SK-N-SH treated with all-trans-retinoic acid at 6 μM for 48 hours (cell line): ENCODE results near the gene SERPINE2.

Source experiments
- ESRRG ChIP-seq: fragments of 250-450 bp; sonication (Bioruptor Pico); IDR thresholded peaks from 2 replicates; pipeline ENCODE4 v1.6.1; 2021; ENCODE audit warnings: mild to moderate bottlenecking
- ISL1 ChIP-seq: fragments of 250-450 bp; sonication (Bioruptor Pico); IDR thresholded peaks from 2 replicates; pipeline ENCODE4 v2.1.2; 2022; ENCODE audit warnings: mild to moderate bottlenecking, moderate library complexity
- PATZ1 ChIP-seq: fragments of 250-450 bp; sonication (Bioruptor Pico); IDR thresholded peaks from 2 replicates; pipeline ENCODE4 v1.8.0; 2020; ENCODE audit warnings: mild to moderate bottlenecking, moderate library complexity, borderline replicate concordance
- TOX ChIP-seq: fragments of 250-450 bp; sonication (Bioruptor Pico); IDR thresholded peaks from 2 replicates; pipeline ENCODE4 v1.8.0; 2021; ENCODE audit warnings: mild to moderate bottlenecking, moderate library complexity, borderline replicate concordance
- ZNF8 ChIP-seq: fragments of 450-650 bp; formaldehyde crosslinking; IDR thresholded peaks from 2 replicates; pipeline ENCODE4 v1.5.0; 2020; ENCODE audit warnings: mild to moderate bottlenecking, moderate library complexity
- TF ChIP-seq, protein P1 (sequence below): fragments of 250-450 bp; sonication (Bioruptor Pico); IDR thresholded peaks from 2 replicates; pipeline ENCODE4 v1.5.0; 2020; ENCODE audit warnings: mild to moderate bottlenecking, moderate library complexity

- TF ChIP-seq TOX (CRISPR knock-in tag) = no peak
- TF ChIP-seq ZNF8 (CRISPR knock-in tag) = no peak
- no peak for TF ChIP-seq ESRRG (CRISPR knock-in tag)
- TF ChIP-seq, protein P1, sequence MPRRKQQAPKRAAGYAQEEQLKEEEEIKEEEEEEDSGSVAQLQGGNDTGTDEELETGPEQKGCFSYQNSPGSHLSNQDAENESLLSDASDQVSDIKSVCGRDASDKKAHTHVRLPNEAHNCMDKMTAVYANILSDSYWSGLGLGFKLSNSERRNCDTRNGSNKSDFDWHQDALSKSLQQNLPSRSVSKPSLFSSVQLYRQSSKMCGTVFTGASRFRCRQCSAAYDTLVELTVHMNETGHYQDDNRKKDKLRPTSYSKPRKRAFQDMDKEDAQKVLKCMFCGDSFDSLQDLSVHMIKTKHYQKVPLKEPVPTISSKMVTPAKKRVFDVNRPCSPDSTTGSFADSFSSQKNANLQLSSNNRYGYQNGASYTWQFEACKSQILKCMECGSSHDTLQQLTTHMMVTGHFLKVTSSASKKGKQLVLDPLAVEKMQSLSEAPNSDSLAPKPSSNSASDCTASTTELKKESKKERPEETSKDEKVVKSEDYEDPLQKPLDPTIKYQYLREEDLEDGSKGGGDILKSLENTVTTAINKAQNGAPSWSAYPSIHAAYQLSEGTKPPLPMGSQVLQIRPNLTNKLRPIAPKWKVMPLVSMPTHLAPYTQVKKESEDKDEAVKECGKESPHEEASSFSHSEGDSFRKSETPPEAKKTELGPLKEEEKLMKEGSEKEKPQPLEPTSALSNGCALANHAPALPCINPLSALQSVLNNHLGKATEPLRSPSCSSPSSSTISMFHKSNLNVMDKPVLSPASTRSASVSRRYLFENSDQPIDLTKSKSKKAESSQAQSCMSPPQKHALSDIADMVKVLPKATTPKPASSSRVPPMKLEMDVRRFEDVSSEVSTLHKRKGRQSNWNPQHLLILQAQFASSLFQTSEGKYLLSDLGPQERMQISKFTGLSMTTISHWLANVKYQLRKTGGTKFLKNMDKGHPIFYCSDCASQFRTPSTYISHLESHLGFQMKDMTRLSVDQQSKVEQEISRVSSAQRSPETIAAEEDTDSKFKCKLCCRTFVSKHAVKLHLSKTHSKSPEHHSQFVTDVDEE (CRISPR knock-in tag) = no peak
- TF ChIP-seq ISL1 = no peak
- TF ChIP-seq PATZ1 (CRISPR knock-in tag) = no peak
These were observed 9.2 kb downstream of the SERPINE2 start for GRCh38 chr2:224029876-224030275.
